Activated CD4-positive, alpha-beta T cell treated with anti-CD3 and anti-CD28 coated beads for 36 hours (primary cell): ENCODE measurements around the gene FTL. TPM values are rescaled to one million over a fixed set of nuclear protein-coding genes. Genes with fewer than 3 reads are reported as not detected.
A peak's percentile ranks its signal among the peaks of the same experiment; 100 is the strongest.

Source experiments
- ATAC-seq: fragments of 200-7000 bp; cut with Tn5 transposase; one replicate; pipeline ENCODE4 v1.10.0; 2021; ENCODE audit warnings: mild to moderate bottlenecking, moderate library complexity
- CTCF ChIA-PET: fragments of 350-600 bp; sonication (Branson Sonifier 250); formaldehyde crosslinking; loops from one replicate; lab custom pipeline; 2021; ENCODE audit warnings: antibody characterized with exemption; lab: Charles Lee
- POLR2A ChIA-PET: fragments of 350-600 bp; sonication (Branson Sonifier 250); formaldehyde crosslinking; loops from one replicate; lab custom pipeline; 2021; ENCODE audit warnings: antibody characterized with exemption, inconsistent platforms; lab: Charles Lee
- DNase-seq: peaks from one replicate; pipeline ENCODE4 v3.0.0-alpha.2; 2020
- H3K27ac Mint-ChIP-seq: one replicate; pipeline ENCODE4 v1.8.0; 2021; ENCODE audit warnings: mixed read lengths
- H3K27me3 Mint-ChIP-seq: one replicate; pipeline ENCODE4 v1.8.0; 2021; ENCODE audit warnings: mixed read lengths
- H3K36me3 Mint-ChIP-seq: one replicate; pipeline ENCODE4 v1.8.0; 2021; ENCODE audit warnings: low read depth, mixed read lengths
- H3K4me1 Mint-ChIP-seq: one replicate; pipeline ENCODE4 v1.8.0; 2021; ENCODE audit warnings: mixed read lengths
- H3K4me3 Mint-ChIP-seq: one replicate; pipeline ENCODE4 v1.8.0; 2021; ENCODE audit warnings: mild to moderate bottlenecking, moderate library complexity, mixed read lengths
- H3K9me3 Mint-ChIP-seq: one replicate; pipeline ENCODE4 v1.8.0; 2021; ENCODE audit warnings: low read depth, mixed read lengths
- intact Hi-C, 2 experiments: fragments of 100-400 bp; cut with DNase I in 1 of 2; cut with micrococcal nuclease in 1 of 2; formaldehyde crosslinking; loops; one replicate each; pipeline versions ENCODE4 v1.14.2 to v1.15.1; 2022 to 2024; cut with DNase I, micrococcal nuclease
- total RNA-seq, 2 experiments: library from RNA; stranded (reverse); gene quantifications; one replicate each; pipeline ENCODE4 v1.2.3, GENCODE V29; 2021

The FTL gene
- total RNA-seq, 2 experiments from 2014 or later: 809 to 1,111 TPM

- CTCF ChIA-PET: interaction anchor here (0.7 to 3.4 kb wide), 6 partner anchors 9 to 122 kb away, joined by 3 to 45 read pairs (median 7); no protein-coding TSS in a partner anchor
- intact Hi-C loops: loop anchor here (1.0 to 10.0 kb wide), 8 partner anchors 27 to 1033 kb away; partner anchors contain the start of genes C19orf73 (in 1 of the 2), EMP3 (in 1 of the 2), FTL (in 1 of the 2) and PPFIA3 (in 1 of the 2)
- Mint-ChIP-seq H3K9me3 (no peaks in the 10 kb centered on the region), H3K36me3 (peaks cover 39% of the 10 kb centered on the region), H3K4me1 (peaks cover 52% of the 10 kb centered on the region), H3K27ac (peak overlapping the region; percentile 97), H3K27me3 (no peaks in the 10 kb centered on the region), H3K4me3 (peak overlapping the region; percentile 100)
- DNase-seq: no peak
- no peak for ATAC-seq
- POLR2A ChIA-PET: interaction anchor here (0.6 to 0.9 kb wide), 2 partner anchors 180 to 209 kb away, joined by 3 to 6 read pairs; no protein-coding TSS in a partner anchor
Measured at GRCh38 chr19:48991873-48992580, 26.9 kb downstream of the FTL start.

GRCh38 chr19:48992581-48993174 lies 27.6 kb downstream of the FTL start:
- POLR2A ChIA-PET: interaction anchor here (0.6 to 1.3 kb wide), 6 partner anchors 9 to 347 kb away, joined by 3 to 10 read pairs (median 4); partner anchors contain the start of genes CA11 and NUCB1
- DNase-seq: peak; percentile 44
- Mint-ChIP-seq H3K4me3 (peak overlapping the region; percentile 100), H3K27ac (peak overlapping the region; percentile 97), H3K27me3 (no peaks in the 10 kb centered on the region), H3K36me3 (peaks cover 36% of the 10 kb centered on the region), H3K4me1 (peaks cover 47% of the 10 kb centered on the region), H3K9me3 (no peaks in the 10 kb centered on the region)
- ATAC-seq: no peak
- CTCF ChIA-PET: interaction anchor here (0.6 to 3.4 kb wide), 28 partner anchors 9 to 630 kb away, joined by 3 to 45 read pairs (median 4); partner anchors contain the start of genes CA11, DHDH, FTL and HSD17B14
- intact Hi-C loops: loop anchor here (1.0 to 10.0 kb wide), 28 partner anchors 27 to 1032 kb away; partner anchors contain the start of genes FTL (in 2 of the 2), ALDH16A1 (in 1 of the 2), BAX (in 1 of the 2) and C19orf73 (in 1 of the 2)

GRCh38 chr19:48993175-48994034 lies 28.3 kb downstream of the FTL start, which contains the start of the genes GYS1 and RUVBL2:
GYS1 (minus strand) TSS chr19:48993309; CDS start chr19:48993112, 197 bp downstream.
RUVBL2 (plus strand) TSS chr19:48993887; CDS start chr19:48993912, 25 bp downstream.
- ChIA-PET CTCF (interaction anchor here (0.6 to 3.4 kb wide), 55 partner anchors 10 to 630 kb away, joined by 3 to 45 read pairs (median 4); partner anchors contain the start of genes BAX, CA11, DHDH and FTL), POLR2A (interaction anchor here (0.5 to 1.3 kb wide), 12 partner anchors 10 to 918 kb away, joined by 3 to 10 read pairs (median 4); partner anchors contain the start of genes CA11 and NUCB1)
- H3K27me3 Mint-ChIP-seq: no peaks in the 10 kb centered on the region
- peak within 1 kb of the TSS; percentile 100 for H3K4me3 Mint-ChIP-seq
- intact Hi-C loops: loop anchor here (1.0 to 10.0 kb wide), 27 partner anchors 28 to 1031 kb away; partner anchors contain the start of genes FTL (in 2 of the 2), ALDH16A1 (in 1 of the 2), BAX (in 1 of the 2) and C19orf73 (in 1 of the 2)
- peaks cover 41% of the 10 kb centered on the region for H3K4me1 Mint-ChIP-seq
- ATAC-seq (peak; percentile 95), DNase-seq (peak; percentile 100)
- H3K9me3 Mint-ChIP-seq: no peaks in the 10 kb centered on the region
- H3K36me3 Mint-ChIP-seq: peaks cover 31% of the 10 kb centered on the region
- peak within 1 kb of the TSS; percentile 97 for H3K27ac Mint-ChIP-seq

GRCh38 chr19:48994035-48994386 lies 28.9 kb downstream of the FTL start:
- no peaks in the 10 kb centered on the region for H3K27me3 Mint-ChIP-seq
- intact Hi-C loops: loop anchor here (5.0 to 10.0 kb wide), 4 partner anchors 151 to 683 kb away; partner anchors contain the start of genes EMP3 (in 1 of the 2), PRMT1 (in 1 of the 2) and PRR12 (in 1 of the 2)
- H3K27ac Mint-ChIP-seq: peak overlapping the region; percentile 97
- ChIA-PET CTCF (interaction anchor here (0.8 to 3.4 kb wide), 36 partner anchors 9 to 534 kb away, joined by 3 to 45 read pairs (median 4); partner anchors contain the start of genes BAX, CA11, DHDH and FTL), POLR2A (interaction anchor here (0.5 to 1.3 kb wide), 8 partner anchors 25 to 918 kb away, joined by 3 to 10 read pairs (median 6); partner anchors contain the start of gene NUCB1)
- no peak for DNase-seq
- H3K4me1 Mint-ChIP-seq: peaks cover 41% of the 10 kb centered on the region
- no peaks in the 10 kb centered on the region for H3K9me3 Mint-ChIP-seq
- no peak for ATAC-seq
- peak overlapping the region; percentile 100 for H3K4me3 Mint-ChIP-seq
- H3K36me3 Mint-ChIP-seq: peaks cover 28% of the 10 kb centered on the region

- ChIA-PET CTCF (interaction anchor here (0.5 to 2.7 kb wide), 13 partner anchors 9 to 677 kb away, joined by 3 to 11 read pairs (median 4); partner anchors contain the start of gene CGB2), POLR2A (no interaction called here)
- H3K4me1 Mint-ChIP-seq: peaks cover 28% of the 10 kb centered on the region
- H3K9me3 Mint-ChIP-seq: no peaks in the 10 kb centered on the region
- intact Hi-C loops: loop anchor here (5.0 to 10.0 kb wide), 3 partner anchors 147 to 673 kb away; partner anchors contain the start of gene EMP3 (in 1 of the 2)
- peaks cover 30% of the 10 kb centered on the region for H3K36me3 Mint-ChIP-seq
- ATAC-seq (no peak), DNase-seq (peak; percentile 83)
- no peaks in the 10 kb centered on the region for H3K27me3 Mint-ChIP-seq
- no peak overlapping the region for H3K27ac Mint-ChIP-seq
- no peak overlapping the region for H3K4me3 Mint-ChIP-seq
Measured at GRCh38 chr19:48997972-48998371, 32.9 kb downstream of the FTL start.

GRCh38 chr19:48999481-49000325 lies 34.6 kb downstream of the FTL start:
- no peaks in the 10 kb centered on the region for H3K27me3 Mint-ChIP-seq
- ATAC-seq (peak; percentile 90), DNase-seq (peak; percentile 86)
- CTCF ChIA-PET: interaction anchor here (0.6 to 2.7 kb wide), 19 partner anchors 10 to 204 kb away, joined by 3 to 13 read pairs (median 4); partner anchors contain the start of genes CGB2 and NUCB1
- peaks cover 18% of the 10 kb centered on the region for H3K4me1 Mint-ChIP-seq
- no peak overlapping the region for H3K27ac Mint-ChIP-seq
- POLR2A ChIA-PET: interaction anchor here (0.8 kb wide), 1 partner anchor 10 kb away, joined by 3 read pairs; no protein-coding TSS in a partner anchor
- intact Hi-C loops: loop anchor here (5.0 to 10.0 kb wide), 3 partner anchors 145 to 675 kb away; partner anchors contain the start of gene EMP3 (in 1 of the 2)
- H3K9me3 Mint-ChIP-seq: no peaks in the 10 kb centered on the region
- H3K36me3 Mint-ChIP-seq: peaks cover 39% of the 10 kb centered on the region
- H3K4me3 Mint-ChIP-seq: no peak overlapping the region

- ChIA-PET POLR2A (no interaction called here), CTCF (interaction anchor here (0.6 to 1.8 kb wide), 3 partner anchors 10 to 922 kb away, joined by 3 read pairs; partner anchors contain the start of gene RUVBL2)
- no peaks in the 10 kb centered on the region for H3K9me3 Mint-ChIP-seq
- H3K36me3 Mint-ChIP-seq: peaks cover 43% of the 10 kb centered on the region
- ATAC-seq (no peak), DNase-seq (no peak)
- no peak overlapping the region for H3K4me3 Mint-ChIP-seq
- intact Hi-C loops: no loop called here
- peaks cover 5% of the 10 kb centered on the region for H3K4me1 Mint-ChIP-seq
- H3K27me3 Mint-ChIP-seq: no peaks in the 10 kb centered on the region
- H3K27ac Mint-ChIP-seq: no peak overlapping the region
Measured at GRCh38 chr19:49004133-49004532, 39.0 kb downstream of the FTL start.

GRCh38 chr19:49004964-49005614 lies 40.0 kb downstream of the FTL start:
- ATAC-seq: no peak
- Mint-ChIP-seq H3K36me3 (peaks cover 41% of the 10 kb centered on the region), H3K27me3 (no peaks in the 10 kb centered on the region), H3K9me3 (no peaks in the 10 kb centered on the region), H3K27ac (no peak overlapping the region), H3K4me3 (no peak overlapping the region), H3K4me1 (no peaks in the 10 kb centered on the region)
- POLR2A ChIA-PET: no interaction called here
- intact Hi-C loops: no loop called here
- no peak for DNase-seq
- CTCF ChIA-PET: interaction anchor here (0.6 kb wide), 1 partner anchor 16 kb away, joined by 4 read pairs; no protein-coding TSS in a partner anchor

GRCh38 chr19:49006905-49007304 lies 41.8 kb downstream of the FTL start:
- Mint-ChIP-seq H3K9me3 (no peaks in the 10 kb centered on the region), H3K4me1 (no peaks in the 10 kb centered on the region), H3K36me3 (peaks cover 45% of the 10 kb centered on the region), H3K27me3 (no peaks in the 10 kb centered on the region), H3K4me3 (no peak overlapping the region), H3K27ac (no peak overlapping the region)
- ChIA-PET CTCF (interaction anchor here (0.6 to 1.3 kb wide), 2 partner anchors 9 to 15 kb away, joined by 3 to 4 read pairs; no protein-coding TSS in a partner anchor), POLR2A (no interaction called here)
- no peak for ATAC-seq
- DNase-seq: no peak
- intact Hi-C loops: no loop called here
